NCI-H524 (cell line): ENCODE results near the gene INSM1.

Experiments
- DNase-seq, 2 experiments: peaks; one replicate each; lab custom pipeline; 2025; lab: John Stamatoyannopoulos, UW

INSM1 gene

DNA sequence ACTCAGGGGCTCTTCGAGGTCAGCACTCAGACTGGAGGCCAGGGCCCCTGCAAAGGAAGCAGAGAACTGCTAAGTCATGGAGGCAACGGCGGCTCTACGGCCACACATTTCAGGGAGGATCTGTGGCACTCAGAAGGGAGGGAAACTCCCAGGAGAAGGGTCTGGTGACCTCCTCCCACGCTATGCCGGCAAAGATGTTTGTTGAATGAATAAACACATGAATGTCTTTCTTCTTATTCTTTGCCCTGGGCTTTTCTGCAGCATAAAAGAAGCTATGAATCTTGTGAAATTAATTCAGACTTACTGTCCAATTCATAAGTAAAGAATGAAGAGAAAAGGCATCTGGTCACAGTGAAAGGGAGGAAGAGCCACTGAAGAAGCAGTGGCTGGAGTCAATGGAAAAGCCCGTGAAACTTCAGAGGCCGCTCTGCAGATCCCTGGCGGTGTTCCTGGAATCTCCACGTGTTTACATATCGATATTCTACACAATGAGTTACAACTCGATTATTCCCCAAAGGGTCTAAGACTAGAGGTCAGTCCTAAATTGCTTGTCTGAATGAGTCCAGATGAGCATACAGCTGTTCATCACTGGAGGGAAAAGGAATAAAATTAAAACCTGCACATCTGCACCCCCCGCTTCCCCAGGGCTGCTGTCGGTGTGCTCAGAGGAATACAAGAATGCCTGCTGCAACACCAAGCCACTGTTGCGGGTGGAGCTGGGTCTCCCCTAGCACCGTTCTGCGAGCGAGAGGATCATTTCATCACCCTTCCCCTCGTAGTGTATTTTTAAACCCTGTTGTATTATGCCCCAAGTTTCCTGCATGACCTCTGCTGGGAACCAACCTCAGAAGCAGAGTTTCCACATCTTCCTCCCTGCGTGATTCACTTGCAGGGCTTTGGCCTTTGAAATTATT, 25.6 kb downstream of the INSM1 start:
- no peak for DNase-seq

GRCh38 chr20:20395087-20395486, 27.2 kb downstream of the INSM1 start:
- DNase-seq = no peak

- no peak for DNase-seq
These were observed 28.1 kb downstream of the INSM1 start for GRCh38 chr20:20395903-20396568.

DNA sequence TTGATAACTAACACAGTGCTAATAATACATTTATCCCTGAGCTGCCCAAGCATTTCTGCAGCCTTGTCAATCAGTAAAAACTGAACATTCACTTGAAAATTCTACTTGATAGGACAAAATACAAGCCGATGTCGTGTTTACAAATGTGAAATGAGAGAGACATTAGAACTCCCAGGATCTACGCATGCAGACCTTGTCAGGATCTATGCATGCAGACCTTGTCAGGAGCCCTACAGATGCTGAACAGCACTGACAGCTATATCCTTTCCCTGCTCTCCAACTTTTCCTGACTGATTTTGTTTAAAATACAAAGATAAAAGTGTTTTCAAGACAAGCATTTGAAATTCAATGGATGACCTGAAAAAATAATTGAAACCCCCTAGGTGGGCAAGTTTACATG, 28.9 kb downstream of the INSM1 start:
- DNase-seq = no peak

DNA sequence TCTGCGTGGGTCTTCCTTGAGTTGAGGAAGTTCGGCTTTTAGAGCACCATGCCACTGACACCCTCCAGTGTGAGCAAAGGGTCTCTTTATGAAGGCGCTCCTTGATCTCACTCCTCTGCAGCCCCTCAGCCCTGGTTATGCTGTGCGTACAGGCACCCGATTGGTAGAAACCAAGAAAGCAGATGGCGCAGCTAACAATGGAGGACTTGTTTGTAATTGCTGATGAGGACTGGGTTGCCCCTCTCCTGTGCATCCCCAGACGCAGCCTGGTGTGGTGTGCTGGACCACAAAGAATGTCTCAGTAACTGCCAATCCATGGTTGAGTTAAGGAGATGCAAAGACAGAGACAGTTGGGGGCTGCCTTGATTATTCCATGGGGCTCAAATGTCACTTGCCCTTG, 30.2 kb downstream of the INSM1 start:
- DNase-seq = no peak

- DNase-seq = peak; percentile 24 to 68
These were observed 31.9 kb downstream of the INSM1 start for GRCh38 chr20:20399531-20400500.

- no peak for DNase-seq
These were observed 34.1 kb downstream of the INSM1 start for GRCh38 chr20:20401991-20402390.

- DNase-seq = no peak
These were observed 36.7 kb downstream of the INSM1 start for GRCh38 chr20:20404633-20405032.

DNA sequence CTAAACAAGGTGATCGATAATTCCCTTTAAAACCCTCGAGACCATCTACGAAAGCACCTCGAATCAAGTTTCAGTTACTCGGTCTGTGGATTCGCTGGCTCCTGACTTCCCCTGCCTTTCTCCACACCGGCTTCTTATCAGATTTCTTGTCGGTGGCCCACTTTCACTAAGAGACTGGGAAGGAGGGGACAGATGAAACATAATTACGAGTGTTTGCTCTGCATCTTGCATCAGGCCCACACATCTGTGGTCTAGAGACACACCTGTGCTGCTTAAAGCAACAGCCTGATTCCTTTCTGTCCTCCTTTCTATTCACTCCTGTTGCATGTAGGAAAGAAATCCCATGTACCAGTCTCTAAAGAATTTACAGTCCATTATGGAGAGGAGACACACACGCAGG, 37.7 kb downstream of the INSM1 start:
- DNase-seq = peak; percentile 66 to 93

DNA sequence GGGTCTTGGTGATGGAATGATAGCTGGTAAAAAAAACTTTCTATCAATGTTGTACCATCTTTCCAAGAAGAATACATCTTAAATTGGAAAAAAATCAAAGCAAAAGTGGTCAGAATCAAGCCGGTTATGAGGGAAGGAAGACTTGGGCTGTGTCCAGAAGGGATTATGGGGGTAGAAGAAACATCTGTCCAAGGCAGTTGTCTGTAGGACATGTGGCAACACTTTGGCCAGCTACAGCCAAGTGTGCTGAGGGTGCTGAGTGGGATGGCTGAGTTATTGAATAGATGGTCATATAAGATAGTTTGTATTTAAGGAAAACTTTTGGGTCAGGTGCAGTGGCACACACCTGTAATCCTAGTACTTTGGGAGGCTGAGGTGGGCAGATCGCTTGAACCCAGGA, 38.4 kb downstream of the INSM1 start:
- DNase-seq = peak; percentile 34 to 77

DNA sequence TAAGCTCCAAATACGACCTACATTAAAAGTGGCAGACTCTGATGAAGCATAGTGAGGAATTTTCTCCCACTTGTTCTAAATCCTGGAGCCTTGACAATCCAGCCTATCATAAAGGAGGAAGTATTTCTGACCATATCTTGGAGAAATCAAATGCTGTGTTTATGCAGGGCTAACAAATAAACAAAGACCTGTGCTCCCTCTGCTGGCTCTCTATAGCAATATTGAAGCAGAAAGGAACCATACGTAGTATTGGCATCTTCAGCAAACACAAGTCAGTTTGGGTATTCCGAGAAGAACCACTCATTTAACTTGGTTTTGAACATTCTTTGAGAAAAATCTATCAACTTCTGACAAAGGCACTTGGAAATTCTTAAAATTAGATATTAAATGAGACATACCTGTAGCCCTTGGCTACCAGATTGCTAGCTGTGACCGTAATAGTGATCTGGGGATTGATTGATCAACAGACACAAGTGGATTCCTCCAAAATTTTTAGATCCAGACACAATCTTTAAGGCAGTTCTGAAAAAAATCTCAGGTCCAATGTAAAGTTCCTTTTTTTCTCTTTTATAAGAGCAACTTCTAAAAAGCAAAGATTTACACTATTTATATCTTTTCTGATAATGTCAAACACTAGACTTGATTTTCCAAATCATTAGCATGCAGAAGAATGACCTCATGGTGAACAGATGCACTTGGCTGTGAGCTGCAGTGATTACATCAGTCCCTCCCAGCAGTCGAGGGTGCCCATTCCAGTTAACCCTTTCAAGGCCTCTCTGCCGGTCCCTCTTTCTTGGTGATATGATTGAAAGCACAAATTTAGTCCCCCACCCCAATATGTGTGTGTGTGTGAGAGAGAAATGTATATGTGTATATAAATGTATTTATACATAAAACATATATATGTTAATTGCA, 40.2 kb downstream of the INSM1 start:
- peak; percentile 72 to 88 for DNase-seq

DNA sequence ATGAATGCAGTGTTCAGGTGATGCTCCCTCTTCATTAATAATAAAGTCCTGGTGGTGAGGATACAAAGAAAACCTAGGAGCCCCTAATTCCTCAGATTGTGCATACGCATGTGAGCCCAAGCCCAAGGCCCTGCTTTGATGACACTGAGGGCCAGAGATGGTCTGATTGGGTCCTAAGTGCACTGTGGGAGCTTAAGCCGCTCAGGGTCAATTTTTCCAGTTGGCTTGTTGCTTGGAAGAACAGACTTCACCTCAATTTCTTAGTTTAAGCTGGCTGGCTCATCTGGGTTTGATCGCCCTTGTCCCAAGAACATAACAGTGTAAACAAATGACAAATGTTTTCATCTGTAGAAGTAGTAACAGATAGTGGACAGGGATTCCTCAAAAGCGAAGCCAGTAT, 41.4 kb downstream of the INSM1 start:
- DNase-seq = peak in 1 of 2 experiments; percentile 30

DNA sequence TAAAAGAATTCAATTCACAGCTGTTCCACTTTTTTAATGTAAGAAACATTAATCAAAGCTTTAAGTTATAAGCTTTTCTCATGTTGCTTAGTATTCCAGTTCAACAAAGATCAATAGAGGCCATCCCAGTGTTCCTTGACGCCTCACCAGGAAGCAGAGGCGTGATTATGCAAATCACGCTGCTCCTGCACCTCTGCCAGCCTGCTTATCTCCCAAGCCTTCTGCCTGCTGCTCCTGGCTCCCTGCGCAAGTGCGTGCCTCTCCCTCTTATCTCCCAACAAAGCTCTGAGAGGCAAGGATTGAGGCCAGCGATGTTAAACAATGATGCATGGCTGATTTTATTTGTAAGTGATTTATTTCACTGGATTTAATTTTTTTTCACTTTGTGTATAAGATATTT, 42.8 kb downstream of the INSM1 start:
- peak; percentile 92 to 97 for DNase-seq

DNA sequence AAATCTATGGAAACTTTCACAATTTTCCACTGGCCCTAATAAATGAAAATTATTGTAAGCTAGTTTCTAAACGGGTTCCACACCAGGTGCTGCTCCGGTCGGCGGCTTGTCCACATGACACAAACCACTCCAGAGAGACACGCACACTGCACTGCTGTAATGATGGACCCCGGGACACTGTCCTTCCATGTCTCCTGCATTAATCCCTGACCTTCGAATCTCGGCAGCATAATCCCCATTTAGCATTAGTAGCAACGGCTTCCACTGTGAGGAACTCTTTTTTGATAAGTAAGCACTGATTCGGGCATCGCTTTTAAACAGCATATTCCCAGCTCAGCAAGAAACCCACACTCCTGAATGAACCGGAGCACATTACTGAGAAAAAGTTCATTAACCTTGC, 43.5 kb downstream of the INSM1 start:
- peak; percentile 70 to 88 for DNase-seq

DNA sequence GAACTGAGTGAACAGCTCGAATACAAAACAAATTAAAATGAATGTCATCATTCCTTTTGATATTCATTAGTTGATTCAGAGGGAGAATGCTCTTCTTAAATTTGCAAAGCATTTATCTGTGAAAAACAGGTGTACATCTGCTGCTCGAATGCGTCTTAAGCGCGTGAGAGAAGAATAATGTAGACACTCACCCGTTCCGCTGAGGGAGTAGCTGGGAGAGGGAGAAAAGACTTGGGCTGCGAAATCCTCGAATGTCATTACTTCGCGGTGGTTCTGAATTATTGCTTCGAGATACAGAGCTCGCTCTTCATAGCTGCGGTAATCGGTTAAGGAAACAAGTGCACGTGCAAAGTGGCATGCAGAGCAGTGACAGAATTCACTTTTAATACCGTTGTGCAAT, 43.9 kb downstream of the INSM1 start:
- DNase-seq = peak; percentile 45 to 83

- peak; percentile 13 to 48 for DNase-seq
These were observed 44.8 kb downstream of the INSM1 start for GRCh38 chr20:20412750-20413149.

DNA sequence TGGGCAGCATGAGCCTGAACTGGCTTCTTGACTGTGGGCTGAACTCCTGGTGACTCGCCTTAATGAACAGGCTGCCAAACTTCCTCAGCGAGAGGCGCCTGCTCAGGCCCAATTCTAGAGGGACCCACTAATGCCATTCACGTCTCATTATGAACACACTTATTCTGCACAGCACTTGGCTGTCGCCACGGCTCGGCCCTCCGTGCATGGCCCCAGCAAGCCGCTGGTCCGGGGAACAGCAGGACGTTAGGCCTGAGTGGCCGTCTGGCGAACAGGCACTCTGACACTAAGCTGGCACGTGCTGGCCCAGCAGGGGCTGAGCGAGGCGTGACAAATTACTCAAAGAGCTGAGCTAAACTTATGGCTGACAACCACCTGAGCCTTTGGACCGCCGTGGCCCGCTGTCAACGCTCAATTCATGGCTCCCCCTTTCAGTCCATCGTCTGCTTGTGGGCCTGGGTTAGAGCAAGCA, 45.9 kb downstream of the INSM1 start:
- DNase-seq = peak; percentile 67 to 88

- no peak for DNase-seq
These were observed 46.8 kb downstream of the INSM1 start for GRCh38 chr20:20414640-20415220.

DNA sequence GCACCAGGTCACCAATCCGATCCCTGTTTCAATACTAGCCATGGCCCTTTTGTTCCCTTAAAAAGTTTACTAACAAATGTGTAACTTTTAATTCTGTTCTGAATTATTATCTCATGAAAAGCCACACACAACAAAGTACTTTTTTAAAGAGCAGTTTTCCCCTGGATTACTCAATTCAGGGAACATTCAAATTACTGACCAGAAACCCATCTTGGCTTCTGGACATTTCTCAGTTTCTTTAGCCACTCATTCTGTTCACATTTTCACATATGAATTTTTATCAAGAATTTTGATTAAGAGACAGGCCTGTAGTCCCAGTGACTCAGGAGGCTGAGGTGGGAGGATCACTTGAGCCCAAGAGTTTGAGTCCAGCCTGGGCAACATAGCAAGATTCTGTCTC, 47.4 kb downstream of the INSM1 start:
- no peak for DNase-seq

- DNase-seq = no peak
These were observed 50.2 kb downstream of the INSM1 start for GRCh38 chr20:20417876-20418676.
